ENCODE results near the gene TASL. TPM values are rescaled to one million over a fixed set of nuclear protein-coding genes. Genes with fewer than 3 reads are reported as not detected.

Gene TASL
- total and polyA plus RNA-seq, 2 of the 8 experiments (the other 6 are each of a cell fraction or from before 2014, with no cell fraction given) = not detected

DNA sequence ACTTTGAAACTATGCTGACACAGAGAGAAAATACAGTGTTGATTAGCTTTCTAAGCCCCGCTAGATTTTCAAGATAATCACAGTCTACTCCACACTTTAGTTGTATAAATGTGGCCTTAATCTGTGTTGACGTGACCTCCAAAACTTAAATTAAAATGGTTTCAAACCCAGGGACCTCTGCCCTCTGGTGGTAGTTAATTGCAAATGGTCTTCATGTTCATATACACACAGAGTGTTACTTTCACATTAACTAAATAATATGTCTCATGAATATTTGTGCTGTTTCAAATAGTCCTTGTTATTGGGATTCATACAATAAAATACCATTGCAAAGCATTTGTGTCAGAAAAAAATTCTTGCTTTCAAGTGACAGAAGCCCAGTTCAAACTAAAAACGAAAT lies 64.3 kb downstream of the TASL start:
- Histone ChIP-seq H4K8ac (ENCODE audit: extremely low read depth, insufficient read depth, low read length) (no peak overlapping the region), H3K9me3 (ENCODE audit: insufficient read depth in 2 of 2, low read depth in 1 of 2, low read length in 1 of 2) (no peaks in the 10 kb centered on the region), H3K79me2 (ENCODE audit: control insufficient read depth in 1 of 2, insufficient read depth in 2 of 2, low read length in 2 of 2) (no peaks in the 10 kb centered on the region), H3K56ac (replicated peaks; ENCODE audit: insufficient read length, low read depth, low read length) (no peak overlapping the region), H3K23me2 (ENCODE audit: low read depth, low read length) (no peaks in the 10 kb centered on the region), H3K4me3 (ENCODE audit: extremely low read depth in 1 of 4, insufficient read depth in 2 of 4, low read depth in 3 of 4, low read length in 4 of 4) (no peak overlapping the region), H3K27ac (ENCODE audit: low read depth, low read length) (no peak overlapping the region), H3K79me1 (ENCODE audit: low read depth, low read length) (no peaks in the 10 kb centered on the region), H3K14ac (ENCODE audit: insufficient read length) (no peak overlapping the region), H3K23ac (ENCODE audit: insufficient read length) (no peak overlapping the region), H4K20me1 (replicated peaks in 1 of 2; ENCODE audit: control insufficient read depth in 1 of 2, insufficient read depth in 2 of 2, low read length in 2 of 2) (no peaks in the 10 kb centered on the region), H2BK12ac (ENCODE audit: low read depth, low read length) (no peak overlapping the region), H3K36me3 (ENCODE audit: control insufficient read depth in 2 of 4, insufficient read depth in 4 of 4, low read length in 3 of 4) (no peaks in the 10 kb centered on the region), H2BK20ac (ENCODE audit: low read length) (no peak overlapping the region), H3K4me1 (replicated peaks in 1 of 4; ENCODE audit: control insufficient read depth in 3 of 4, insufficient read depth in 4 of 4, low read length in 3 of 4) (no peaks in the 10 kb centered on the region), H3K18ac (ENCODE audit: extremely low read depth, low read length) (no peak overlapping the region), H3K27me3 (replicated peaks in 1 of 4; ENCODE audit: control insufficient read depth in 3 of 4, extremely low read depth in 1 of 4, insufficient read depth in 3 of 4, low read length in 3 of 4) (no peaks in the 10 kb centered on the region), H2BK120ac (replicated peaks; ENCODE audit: low read depth, low read length) (no peak overlapping the region), H2AFZ (ENCODE audit: low read length) (no peak overlapping the region), H2BK5ac (ENCODE audit: low read depth, low read length) (no peak overlapping the region), H3K4me2 (ENCODE audit: insufficient read depth in 1 of 2, low read depth in 2 of 2, low read length in 2 of 2) (no peak overlapping the region), H3K9ac (replicated peaks in 1 of 4; ENCODE audit: extremely low read depth in 1 of 4, low read depth in 3 of 4, low read length in 3 of 4) (no peak overlapping the region), H4K91ac (replicated peaks; ENCODE audit: insufficient read length, low read length) (no peak overlapping the region), H2AK5ac (ENCODE audit: low read depth, low read length) (no peak overlapping the region), H2BK15ac (ENCODE audit: low read length) (no peak overlapping the region), H3K4ac (replicated peaks; ENCODE audit: insufficient read length, low read depth, low read length) (no peak overlapping the region), H4K5ac (ENCODE audit: insufficient read length, low read depth, low read length) (no peak overlapping the region)
- no peak for TF ChIP-seq SAP30 (IDR thresholded peaks at IDR 0.05; ENCODE audit: insufficient read depth, insufficient replicate concordance, low read length)
- TF ChIP-seq RAD21 (IDR thresholded peaks at IDR 0.05 in 1 of 2, conservative IDR thresholded peaks at IDR 0.05 in 1 of 2; ENCODE audit: low read depth in 2 of 2, low read length in 2 of 2) = peak; percentile 31 to 40
- TF ChIP-seq EZH2 (IDR thresholded peaks at IDR 0.05; ENCODE audit: low read depth, low read length, severe bottlenecking) = no peak
- TF ChIP-seq, protein P1, sequence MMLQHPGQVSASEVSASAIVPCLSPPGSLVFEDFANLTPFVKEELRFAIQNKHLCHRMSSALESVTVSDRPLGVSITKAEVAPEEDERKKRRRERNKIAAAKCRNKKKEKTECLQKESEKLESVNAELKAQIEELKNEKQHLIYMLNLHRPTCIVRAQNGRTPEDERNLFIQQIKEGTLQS (IDR thresholded peaks at IDR 0.05; ENCODE audit: insufficient read depth, low read depth, low read length) = no peak
- TF ChIP-seq POLR2AphosphoS5 (IDR thresholded peaks at IDR 0.05; ENCODE audit: low read depth, low read length) = no peak
- TF ChIP-seq SIX5 (IDR thresholded peaks at IDR 0.05; ENCODE audit: low read depth, low read length) = no peak
- TF ChIP-seq, protein P2, sequence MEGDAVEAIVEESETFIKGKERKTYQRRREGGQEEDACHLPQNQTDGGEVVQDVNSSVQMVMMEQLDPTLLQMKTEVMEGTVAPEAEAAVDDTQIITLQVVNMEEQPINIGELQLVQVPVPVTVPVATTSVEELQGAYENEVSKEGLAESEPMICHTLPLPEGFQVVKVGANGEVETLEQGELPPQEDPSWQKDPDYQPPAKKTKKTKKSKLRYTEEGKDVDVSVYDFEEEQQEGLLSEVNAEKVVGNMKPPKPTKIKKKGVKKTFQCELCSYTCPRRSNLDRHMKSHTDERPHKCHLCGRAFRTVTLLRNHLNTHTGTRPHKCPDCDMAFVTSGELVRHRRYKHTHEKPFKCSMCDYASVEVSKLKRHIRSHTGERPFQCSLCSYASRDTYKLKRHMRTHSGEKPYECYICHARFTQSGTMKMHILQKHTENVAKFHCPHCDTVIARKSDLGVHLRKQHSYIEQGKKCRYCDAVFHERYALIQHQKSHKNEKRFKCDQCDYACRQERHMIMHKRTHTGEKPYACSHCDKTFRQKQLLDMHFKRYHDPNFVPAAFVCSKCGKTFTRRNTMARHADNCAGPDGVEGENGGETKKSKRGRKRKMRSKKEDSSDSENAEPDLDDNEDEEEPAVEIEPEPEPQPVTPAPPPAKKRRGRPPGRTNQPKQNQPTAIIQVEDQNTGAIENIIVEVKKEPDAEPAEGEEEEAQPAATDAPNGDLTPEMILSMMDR (IDR thresholded peaks at IDR 0.05; ENCODE audit: control extremely low read depth in 1 of 3, insufficient read depth in 1 of 3, low read depth in 1 of 3, low read length in 3 of 3) = peak in 2 of 3 experiments; percentile 6 to 40; a peak in 2 of 4 replicates
- no peak for TF ChIP-seq JUND (IDR thresholded peaks at IDR 0.05; ENCODE audit: low read length)
- POLR2A ChIA-PET (ENCODE audit: partially characterized antibody) = no interaction called here
- WGBS, 2 experiments (ENCODE audit: extremely low coverage in 1 of 2, insufficient coverage in 1 of 2, insufficient read length in 1 of 2, insufficient replicate concordance in 2 of 2, low coverage in 1 of 2, low lambda C conversion rate in 2 of 2, missing lambda C conversion rate in 1 of 2) = 51% methylated on average over 3 of the region's 3 CpGs; no CpG with 5 or more reads in 1 of the 2 experiments
- CTCF ChIA-PET (ENCODE audit: partially characterized antibody) = interaction anchor here (0.6 to 2.0 kb wide), 8 partner anchors 8 to 372 kb away, joined by 3 to 6 read pairs (median 3); no protein-coding TSS in a partner anchor
- FAIRE-seq (peak; percentile 73), DNase-seq (ENCODE audit: low read depth in 1 of 2, low spot score in 2 of 2) (no peak)
